DMS 273 (cell line): ENCODE measurements around the gene CELSR1.
"Not testable (repeated sequence)": the region's sequence is repeated elsewhere in the genome, so short reads cannot be mapped to it uniquely, and the experiment has no call there.

Experiments used
- DNase-seq: peaks from one replicate; lab custom pipeline; 2025; ENCODE audit not compliant: unreplicated experiment; lab: John Stamatoyannopoulos, UW

Gene CELSR1

GRCh38 chr22:46483353-46483752 lies 54.1 kb downstream of the CELSR1 start:
- DNase-seq = no peak

DNA sequence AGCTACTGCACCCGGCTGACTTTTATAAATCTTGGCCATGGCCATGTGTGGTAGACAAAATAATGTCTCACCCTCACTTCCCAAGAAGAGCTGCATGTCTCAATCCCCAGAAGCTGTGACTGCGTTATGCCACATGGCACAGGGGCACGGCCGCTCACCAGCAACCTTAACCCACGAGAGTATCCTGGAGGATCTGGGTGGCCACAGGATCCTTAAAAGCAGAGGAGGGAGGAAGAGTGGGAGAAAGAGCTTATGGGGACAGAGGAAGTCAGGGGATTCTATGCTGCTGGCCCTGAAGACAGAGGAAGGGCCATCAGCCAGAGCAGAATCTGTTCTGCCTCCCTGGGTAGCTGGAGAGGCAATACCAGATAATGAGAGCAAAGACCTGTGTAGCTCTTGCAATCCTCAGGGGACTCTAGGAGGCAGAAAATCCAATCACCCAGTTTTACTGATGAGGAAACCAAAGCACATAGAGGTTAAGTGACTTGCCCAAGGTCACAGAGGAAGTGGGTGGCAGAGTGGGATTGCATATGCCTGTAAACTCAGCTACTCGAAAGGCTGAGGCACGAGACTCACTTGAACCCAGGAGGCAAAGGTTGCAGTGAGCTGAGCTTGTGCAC lies 55.3 kb downstream of the CELSR1 start:
- DNase-seq = no peak

GRCh38 chr22:46481386-46481785 lies 56.0 kb downstream of the CELSR1 start:
- DNase-seq = peak; percentile 17

DNA sequence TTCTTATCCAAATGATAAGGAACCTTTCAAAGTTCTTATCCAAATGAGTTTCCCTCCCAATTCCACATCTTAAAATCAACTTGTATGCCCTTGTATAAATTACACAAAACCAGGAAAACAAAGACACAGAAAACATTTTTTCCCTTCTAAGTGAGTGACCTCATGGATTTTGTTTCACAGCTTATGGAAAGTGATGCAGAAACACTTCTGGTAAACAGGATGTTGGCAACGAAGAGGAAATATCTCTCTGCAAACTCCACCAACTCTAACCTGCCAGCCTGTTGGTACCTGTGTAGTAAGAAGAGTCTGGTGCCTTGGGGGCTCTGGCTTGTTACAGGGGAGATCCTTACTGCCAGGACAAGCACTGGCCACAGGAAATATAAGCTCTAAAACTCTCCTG lies 57.0 kb downstream of the CELSR1 start:
- DNase-seq = no peak

DNA sequence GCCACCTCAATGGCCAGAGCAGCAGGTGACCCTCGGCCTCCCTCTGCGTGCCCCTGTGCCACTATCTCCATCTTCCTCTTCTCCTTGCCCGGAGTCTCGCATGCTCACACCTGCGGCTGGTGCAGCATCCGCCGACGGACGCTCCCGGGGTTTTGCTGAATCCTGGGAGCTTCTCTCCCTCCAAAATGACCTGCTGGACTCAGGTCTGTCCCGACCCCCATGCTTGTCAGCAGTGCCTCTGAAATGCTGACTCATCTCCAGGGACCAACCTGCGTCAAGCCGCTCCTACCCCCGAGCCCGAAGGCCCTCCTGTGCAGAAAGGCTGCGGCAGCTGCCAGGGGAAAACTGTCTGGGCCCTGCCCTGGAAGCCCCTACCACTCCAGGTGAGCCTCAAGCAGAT lies 58.4 kb downstream of the CELSR1 start:
- DNase-seq = no peak

DNA sequence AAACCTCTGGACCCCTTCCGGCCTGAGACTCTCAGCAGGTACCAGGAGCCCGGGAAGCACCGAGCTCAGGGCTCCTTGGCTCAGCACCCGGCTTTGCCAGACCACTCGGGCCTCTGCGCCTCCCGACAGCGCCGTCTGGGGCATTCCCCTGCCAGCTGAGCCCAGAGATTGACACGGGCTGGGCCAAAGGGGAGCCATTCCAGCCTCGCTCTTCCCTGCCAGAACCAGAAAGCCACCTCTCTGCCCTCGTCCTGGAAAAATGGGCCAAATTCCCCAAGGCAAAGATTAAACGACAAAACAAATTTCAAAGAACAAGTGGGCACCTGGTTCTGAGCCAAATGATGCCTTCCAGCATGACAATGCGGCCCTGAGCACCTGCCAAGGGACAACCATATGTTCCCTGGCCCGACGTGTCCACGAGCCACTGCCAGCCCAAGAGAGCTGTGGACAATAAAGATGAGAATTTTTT lies 59.3 kb downstream of the CELSR1 start:
- no peak for DNase-seq

DNA sequence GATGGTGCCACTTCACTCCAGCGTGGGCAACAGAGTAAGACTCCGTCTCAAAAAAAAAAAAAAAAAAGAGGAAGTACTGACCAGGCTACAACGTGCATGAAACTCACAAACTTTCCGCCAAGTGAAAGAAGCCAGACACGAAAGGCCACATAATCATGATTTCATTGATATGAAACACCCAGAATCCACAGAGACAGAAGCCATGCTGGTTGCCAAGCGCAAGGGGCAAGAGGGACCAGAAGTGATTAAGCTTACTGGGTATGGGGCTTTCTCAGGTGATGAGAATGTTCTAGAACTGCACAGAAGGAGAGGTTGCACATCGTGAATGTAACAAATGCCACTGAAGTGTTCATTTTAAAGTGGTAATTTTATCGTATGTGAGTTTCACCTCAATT lies 60.9 kb downstream of the CELSR1 start:
- DNase-seq = no peak

DNA sequence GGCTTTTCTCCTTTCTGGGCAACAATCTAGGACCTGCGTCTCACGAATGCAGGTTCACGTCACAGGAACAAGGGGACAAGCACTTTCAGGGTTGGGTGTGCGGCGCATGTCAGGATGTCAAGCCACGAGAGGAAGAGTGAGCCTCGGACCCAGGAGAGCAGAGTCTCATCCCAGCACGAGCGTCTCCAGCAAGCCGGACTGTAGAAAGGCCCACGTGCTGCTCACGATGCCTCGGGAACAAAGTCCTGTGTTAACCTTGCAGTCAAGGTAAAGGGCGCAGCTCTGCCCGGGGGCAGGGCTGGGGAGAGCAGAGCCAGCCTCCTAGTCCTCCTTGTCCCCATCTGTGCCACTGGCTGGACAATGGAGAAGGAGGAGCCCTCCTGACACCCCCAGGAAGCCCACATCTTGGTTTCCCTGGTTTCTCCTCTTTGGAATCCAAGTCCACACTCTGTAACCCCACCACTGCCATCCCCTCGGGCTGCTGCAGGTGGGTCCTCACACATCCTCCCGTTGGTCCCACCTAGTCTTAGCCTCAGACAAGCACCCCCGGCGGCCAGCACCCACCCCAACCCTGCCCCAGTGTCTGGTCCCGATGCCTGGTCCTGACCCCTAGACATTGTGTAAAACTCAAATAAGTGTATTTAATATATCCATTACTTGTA lies 63.4 kb downstream of the CELSR1 start:
- DNase-seq = no peak

DNA sequence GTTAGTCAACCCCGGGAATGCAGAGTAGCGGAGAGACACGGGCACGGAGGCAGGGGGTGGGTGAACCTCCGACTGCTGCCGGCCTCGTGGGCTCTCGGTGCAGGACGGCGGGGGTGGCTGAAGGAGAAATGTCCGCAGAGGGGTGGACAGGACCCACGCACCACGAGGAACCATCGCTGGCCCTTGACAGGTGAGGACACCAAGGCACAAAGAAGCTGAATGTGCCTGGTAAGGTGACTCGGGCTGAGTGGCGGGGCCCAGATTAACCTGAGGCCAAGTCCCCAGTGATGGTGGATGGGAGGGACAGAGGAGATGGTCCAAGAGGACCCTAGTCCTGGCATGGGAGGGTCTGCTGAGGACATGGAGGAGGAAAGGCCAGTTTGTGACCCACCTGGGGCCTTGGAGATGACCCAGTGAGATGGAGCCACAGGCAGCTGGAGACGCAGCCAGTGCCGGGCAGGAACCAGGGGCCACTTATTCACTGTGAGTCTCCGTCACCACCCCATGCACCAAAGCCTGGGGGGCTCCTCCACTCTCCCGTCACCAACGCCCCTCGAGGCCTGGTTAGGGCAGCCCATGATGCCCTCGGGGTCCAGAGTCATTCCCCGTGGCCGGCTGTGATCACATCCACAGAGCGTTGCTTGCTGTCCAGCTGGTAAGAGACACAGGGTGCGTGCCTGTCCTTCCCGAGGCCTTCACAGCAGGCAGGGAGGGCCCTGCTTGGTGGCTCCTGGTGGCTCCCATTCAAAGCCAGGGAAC lies 64.2 kb downstream of the CELSR1 start:
- DNase-seq = no peak

DNA sequence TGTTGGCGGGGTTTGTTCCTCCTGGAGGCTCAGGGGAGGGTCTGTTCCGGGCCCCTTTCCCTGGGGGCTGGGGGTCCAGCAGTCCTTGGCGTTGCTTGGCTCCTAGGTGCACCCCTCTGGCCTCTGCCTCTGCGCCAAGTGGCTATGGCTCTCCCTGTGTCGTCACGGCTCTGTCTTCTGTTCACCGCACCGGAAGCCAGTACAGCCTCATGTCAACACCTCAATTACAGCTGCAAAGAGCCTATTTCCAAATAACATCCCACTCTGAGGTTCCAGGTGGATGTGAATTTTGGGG lies 64.8 kb downstream of the CELSR1 start:
- no peak for DNase-seq

- no peak for DNase-seq
These were observed 65.3 kb downstream of the CELSR1 start for GRCh38 chr22:46471901-46472721.

- not testable (repeated sequence) for DNase-seq
These were observed 66.1 kb downstream of the CELSR1 start for GRCh38 chr22:46471330-46471729.

DNA sequence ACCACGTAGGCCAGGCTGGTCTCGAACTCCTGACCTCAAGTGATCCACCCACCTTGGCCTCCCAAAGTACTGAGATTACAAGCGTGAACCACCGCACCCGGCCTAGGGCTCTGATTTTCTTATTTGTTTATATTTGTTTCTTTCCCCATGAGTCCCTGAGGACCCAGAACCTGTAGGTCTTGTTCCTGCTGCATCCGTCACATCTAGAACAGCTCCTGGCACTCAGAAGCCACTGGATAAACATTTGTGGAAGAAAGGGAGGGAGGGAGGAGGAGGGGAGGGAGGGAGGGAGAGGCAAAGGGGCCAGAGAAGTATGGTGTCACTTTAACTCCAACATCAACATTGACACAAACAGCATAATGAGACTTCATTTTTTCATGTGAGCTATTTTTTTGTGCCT lies 67.7 kb downstream of the CELSR1 start:
- DNase-seq = no peak

- DNase-seq = no peak
These were observed 70.4 kb downstream of the CELSR1 start for GRCh38 chr22:46467006-46467405.

DNA sequence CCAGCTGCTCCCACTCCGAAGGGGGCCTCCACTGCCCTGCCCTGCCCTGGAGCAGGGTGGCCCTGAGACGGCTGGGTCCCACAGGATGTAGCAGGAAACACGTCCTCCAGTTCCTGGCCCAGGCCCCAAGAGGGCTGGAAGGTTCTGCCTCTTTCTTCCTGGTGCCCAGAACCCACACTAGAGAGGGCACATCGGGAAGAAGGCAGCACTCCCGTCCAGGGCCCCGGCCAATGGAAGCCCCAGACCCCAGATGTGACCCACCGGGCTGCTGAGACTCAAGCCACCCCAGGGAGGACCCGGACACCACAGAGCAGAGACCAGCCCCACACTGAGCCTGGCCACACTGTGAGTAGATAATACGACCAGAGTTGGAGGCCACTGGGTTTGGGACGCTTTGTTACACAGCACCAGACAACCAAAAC lies 71.2 kb downstream of the CELSR1 start:
- no peak for DNase-seq

DNA sequence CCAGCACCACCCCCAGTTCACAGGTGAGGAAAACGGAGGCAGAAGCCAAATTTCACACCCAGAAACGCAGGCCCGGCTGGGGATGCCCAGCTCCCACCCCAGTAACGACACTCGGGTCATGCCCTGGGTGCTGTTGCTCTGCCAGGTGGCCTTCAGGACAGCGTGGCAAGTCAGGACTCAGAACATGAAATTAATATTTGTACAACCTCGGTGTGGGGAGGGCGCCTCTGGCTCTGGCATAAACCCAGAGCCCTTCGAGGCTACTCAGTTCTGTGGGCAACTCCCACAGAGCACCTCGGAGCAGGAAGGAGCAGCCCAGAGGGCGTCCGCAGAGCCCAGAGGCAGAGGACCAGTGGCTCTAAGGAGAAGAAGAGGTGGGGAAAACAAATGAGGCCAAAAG lies 71.6 kb downstream of the CELSR1 start:
- no peak for DNase-seq

- DNase-seq = no peak
These were observed 72.1 kb downstream of the CELSR1 start for GRCh38 chr22:46465345-46465720.

- no peak for DNase-seq
These were observed 72.6 kb downstream of the CELSR1 start for GRCh38 chr22:46464701-46465344.

- DNase-seq = no peak
These were observed 73.1 kb downstream of the CELSR1 start for GRCh38 chr22:46464296-46464695.

GRCh38 chr22:46463435-46464227 lies 73.8 kb downstream of the CELSR1 start:
- no peak for DNase-seq
